Lower lobe of right lung (tissue), 2 donors: ENCODE measurements around the gene ENO1. TPM values are rescaled to one million over a fixed set of nuclear protein-coding genes. Genes with fewer than 3 reads are reported as not detected.
A peak's percentile ranks its signal among the peaks of the same experiment; 100 is the strongest.

Source experiments
- ATAC-seq, 2 donors: fragments of 200-7000 bp; cut with Tn5 transposase; one replicate each; pipeline ENCODE4 v1.9.1; 2020 to 2022; ENCODE audit warnings: mild to moderate bottlenecking in 2 of 2, moderate library complexity in 2 of 2
- DNase-seq: peaks from one replicate; pipeline ENCODE4 v3.0.0-alpha.2; 2020
- H3K27ac ChIP-seq: fragments of 200-600 bp; one replicate; pipeline ENCODE4 v1.8.0; 2022
- H3K27me3 ChIP-seq: fragments of 200-600 bp; one replicate; pipeline ENCODE4 v1.8.0; 2022; ENCODE audit warnings: low read depth
- H3K36me3 ChIP-seq: fragments of 200-600 bp; one replicate; pipeline ENCODE4 v1.8.0; 2022; ENCODE audit warnings: mild to moderate bottlenecking
- H3K4me1 ChIP-seq: fragments of 200-600 bp; one replicate; pipeline ENCODE4 v1.8.0; 2022
- H3K4me3 ChIP-seq: fragments of 200-600 bp; one replicate; pipeline ENCODE4 v1.8.0; 2022; ENCODE audit warnings: mild to moderate bottlenecking
- H3K9me3 ChIP-seq: fragments of 200-600 bp; one replicate; pipeline ENCODE4 v1.8.0; 2022
- CTCF ChIP-seq: fragments of 200-600 bp; IDR thresholded peaks from one replicate; pipeline ENCODE4 v1.8.0; 2022; ENCODE audit warnings: antibody characterized with exemption, mild to moderate bottlenecking
- intact Hi-C: fragments of 100-400 bp; cut with DNase I; formaldehyde crosslinking; loops from one replicate; pipeline ENCODE4 v1.11.0; 2022
- total RNA-seq: library from RNA; stranded (reverse); fragmentation: NEBNext Ultra II Directional; extraction: Animal tissue kit (Norgen Biotek cat#: 25700); gene quantifications from one replicate; pipeline ENCODE4 v1.2.1, GENCODE V29; 2021
- donor health status: DM: no; HTN: yes; CAD: no; lungs with severe emphysema.

ENO1 gene
- total RNA-seq, 1 donor from 2014 or later = 580 TPM

DNA sequence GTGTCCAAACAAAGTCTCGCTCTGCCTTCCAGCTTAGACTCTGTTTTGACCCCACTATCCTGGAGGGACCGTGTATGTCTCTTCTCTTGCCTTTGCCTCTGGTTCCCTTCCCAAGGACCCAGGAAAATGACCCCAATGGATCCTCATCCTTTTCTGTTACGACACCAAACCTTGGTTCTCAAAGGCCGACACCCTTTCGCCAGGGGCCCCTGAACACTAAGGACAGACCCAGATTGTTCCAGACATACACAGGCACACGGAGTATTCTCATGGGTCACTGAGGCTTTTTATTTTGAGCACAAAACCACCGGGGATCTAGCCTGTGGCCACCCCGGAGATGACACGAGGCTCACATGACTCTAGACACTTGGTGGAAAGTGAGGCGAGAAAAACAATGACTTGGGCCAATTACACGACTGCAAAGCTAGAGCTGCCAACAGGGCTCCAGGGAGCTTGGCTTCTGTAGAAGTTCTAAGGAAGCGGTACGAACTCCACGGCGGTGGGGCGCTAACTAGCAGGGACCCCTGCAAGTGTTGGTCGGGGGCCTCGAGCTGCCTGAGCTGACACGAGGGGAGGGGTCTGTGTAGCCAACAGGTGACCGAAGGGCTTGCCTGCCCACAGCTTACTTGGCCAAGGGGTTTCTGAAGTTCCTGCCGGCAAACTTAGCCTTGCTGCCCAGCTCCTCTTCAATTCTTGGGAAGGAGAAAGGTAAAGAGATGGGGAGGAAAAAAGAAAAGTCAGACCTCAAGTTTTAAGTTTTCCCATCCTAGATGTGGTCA is 17.6 kb downstream of the ENO1 start:
- Histone ChIP-seq H3K36me3 (peaks cover 94% of the 10 kb centered on the region), H3K9me3 (no peaks in the 10 kb centered on the region), H3K4me1 (peaks cover 17% of the 10 kb centered on the region), H3K27ac (no peak overlapping the region), H3K27me3 (no peaks in the 10 kb centered on the region), H3K4me3 (no peak overlapping the region)
- intact Hi-C loops = no loop called here
- ATAC-seq (no peak), DNase-seq (no peak)
- TF ChIP-seq CTCF = no peak

- Histone ChIP-seq H3K27ac (peak overlapping the region; percentile 25), H3K36me3 (peaks cover 78% of the 10 kb centered on the region), H3K4me3 (no peak overlapping the region), H3K9me3 (no peaks in the 10 kb centered on the region), H3K27me3 (no peaks in the 10 kb centered on the region), H3K4me1 (peaks cover 17% of the 10 kb centered on the region)
- DNase-seq = no peak
- peak; percentile 58 to 65 for ATAC-seq
- intact Hi-C loops = no loop called here
- peak; percentile 61 for TF ChIP-seq CTCF
These were observed 19.4 kb downstream of the ENO1 start for GRCh38 chr1:8858888-8859706.

- Histone ChIP-seq H3K4me1 (peaks cover 17% of the 10 kb centered on the region), H3K9me3 (no peaks in the 10 kb centered on the region), H3K36me3 (peaks cover 72% of the 10 kb centered on the region), H3K27ac (peak overlapping the region; percentile 25), H3K27me3 (no peaks in the 10 kb centered on the region), H3K4me3 (no peak overlapping the region)
- ATAC-seq (peak in 1 of 2 donors; percentile 6), DNase-seq (no peak)
- intact Hi-C loops = no loop called here
- TF ChIP-seq CTCF = no peak
These were observed 20.3 kb downstream of the ENO1 start for GRCh38 chr1:8858112-8858668.

DNA sequence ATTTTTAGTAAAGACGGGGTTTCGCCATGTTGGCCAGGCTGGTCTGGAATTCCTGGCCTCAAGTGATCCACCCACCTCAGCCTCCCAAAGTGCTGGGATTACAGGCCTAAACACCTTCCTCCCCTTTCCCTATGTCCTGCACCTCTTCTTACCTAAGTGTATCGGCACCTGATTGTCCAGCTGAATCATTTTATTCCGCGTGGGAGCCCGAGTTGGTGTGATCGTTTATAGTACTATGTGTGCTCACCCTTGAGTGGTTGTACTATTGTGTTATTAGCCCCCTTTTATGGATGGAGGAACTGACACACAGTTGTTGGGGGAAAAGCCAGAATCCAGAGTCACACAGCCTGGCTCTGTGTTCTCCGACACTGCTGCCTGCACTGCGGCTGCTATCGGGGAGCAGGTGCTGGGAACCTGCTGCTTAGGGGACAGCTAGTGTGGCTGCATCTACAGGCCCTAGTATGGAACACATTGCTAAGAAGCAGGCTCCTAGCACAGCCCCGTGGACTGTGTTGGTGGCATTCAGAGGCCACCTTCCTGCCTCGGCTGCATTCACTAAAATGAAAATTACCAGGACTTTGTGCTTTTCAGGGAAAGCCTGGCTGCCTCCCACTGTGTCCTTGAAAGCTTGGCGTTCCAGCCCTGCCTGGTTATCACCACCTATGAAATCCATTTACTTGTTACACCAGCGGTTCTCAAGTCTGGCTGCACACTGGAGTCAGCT is 21.6 kb downstream of the ENO1 start:
- no peak for ATAC-seq
- H3K4me1 ChIP-seq = peaks cover 17% of the 10 kb centered on the region
- no peaks in the 10 kb centered on the region for H3K27me3 ChIP-seq
- intact Hi-C loops = no loop called here
- no peak for DNase-seq
- H3K9me3 ChIP-seq = no peaks in the 10 kb centered on the region
- no peak overlapping the region for H3K4me3 ChIP-seq
- no peak for TF ChIP-seq CTCF
- H3K36me3 ChIP-seq = peaks cover 59% of the 10 kb centered on the region
- no peak overlapping the region for H3K27ac ChIP-seq

GRCh38 chr1:8854240-8854639 is 24.2 kb downstream of the ENO1 start:
- Histone ChIP-seq H3K27me3 (no peaks in the 10 kb centered on the region), H3K4me1 (peaks cover 20% of the 10 kb centered on the region), H3K36me3 (peaks cover 33% of the 10 kb centered on the region), H3K4me3 (no peak overlapping the region), H3K27ac (no peak overlapping the region), H3K9me3 (no peaks in the 10 kb centered on the region)
- TF ChIP-seq CTCF = no peak
- intact Hi-C loops = no loop called here
- DNase-seq (no peak), ATAC-seq (no peak)
